Stimulated activated CD8-positive, alpha-beta memory T cell treated with anti-CD3 and anti-CD28 coated beads, Interleukin-2, amount 100 ng/mL, for 48 hours (primary cell): Measurements from ENCODE around the gene XNDC1N.
A peak's percentile ranks its signal among the peaks of the same experiment; 100 is the strongest.
"Not testable (repeated sequence)": the region's sequence is repeated elsewhere in the genome, so short reads cannot be mapped to it uniquely, and the experiment has no call there.

Experiments used
- DNase-seq, 2 donors: peaks; one replicate each; pipeline ENCODE4 v3.0.0-alpha.2; 2020; ENCODE audit warnings: low read depth in 2 of 2

Gene XNDC1N

GRCh38 chr11:71933141-71933933, 4.9 kb upstream of the XNDC1N start:
- no peak for DNase-seq

GRCh38 chr11:71931245-71931602, 2.8 kb upstream of the XNDC1N start:
- no peak for DNase-seq

- DNase-seq, result no peak
Observed at GRCh38 chr11:71930556-71931244, 2.3 kb upstream of the XNDC1N start.

GRCh38 chr11:71929491-71929890, 1.1 kb upstream of the XNDC1N start:
- DNase-seq, result no peak

GRCh38 chr11:71928737-71929443, 496 bp upstream of the XNDC1N start, which contains the start of gene RNF121:
TSS of gene RNF121 (plus strand) at chr11:71929046. CDS start at chr11:71929062, 16 bp downstream.
- peak; percentile 97 for DNase-seq

- DNase-seq, result no peak
Observed at GRCh38 chr11:71917646-71918140, 10.7 kb downstream of the XNDC1N start.

GRCh38 chr11:71914617-71915189, 13.7 kb downstream of the XNDC1N start:
- no peak for DNase-seq

- DNase-seq, result no peak
Observed at GRCh38 chr11:71913756-71914526, 14.5 kb downstream of the XNDC1N start.

GRCh38 chr11:71911986-71912340, 16.4 kb downstream of the XNDC1N start:
- not testable (repeated sequence) for DNase-seq

- DNase-seq, result peak; percentile 20 to 75
Observed at GRCh38 chr11:71911321-71911985, 16.9 kb downstream of the XNDC1N start.

- not testable (repeated sequence) for DNase-seq
Observed at GRCh38 chr11:71910775-71911174, 17.6 kb downstream of the XNDC1N start.

GRCh38 chr11:71908218-71908617, 20.2 kb downstream of the XNDC1N start:
- DNase-seq, result no peak

- not testable (repeated sequence) for DNase-seq
Observed at GRCh38 chr11:71901137-71901536, 27.3 kb downstream of the XNDC1N start.

- DNase-seq, result no peak
Observed at GRCh38 chr11:71895961-71896360, 32.4 kb downstream of the XNDC1N start.

- not testable (repeated sequence) for DNase-seq
Observed at GRCh38 chr11:71889181-71889872, 39.1 kb downstream of the XNDC1N start.

GRCh38 chr11:71888335-71889010, 39.9 kb downstream of the XNDC1N start:
- DNase-seq, result not testable (repeated sequence)

GRCh38 chr11:71885806-71886205, 42.6 kb downstream of the XNDC1N start:
- not testable (repeated sequence) for DNase-seq
